ENCODE measurements around the gene MS4A3. TPM values are rescaled to one million over a fixed set of nuclear protein-coding genes. Genes with fewer than 3 reads are reported as not detected.
"Not testable (repeated sequence)": the region's sequence is repeated elsewhere in the genome, so short reads cannot be mapped to it uniquely, and the experiment has no call there.

MS4A3 gene
- total RNA-seq, 2 experiments from 2014 or later: not detected

DNA sequence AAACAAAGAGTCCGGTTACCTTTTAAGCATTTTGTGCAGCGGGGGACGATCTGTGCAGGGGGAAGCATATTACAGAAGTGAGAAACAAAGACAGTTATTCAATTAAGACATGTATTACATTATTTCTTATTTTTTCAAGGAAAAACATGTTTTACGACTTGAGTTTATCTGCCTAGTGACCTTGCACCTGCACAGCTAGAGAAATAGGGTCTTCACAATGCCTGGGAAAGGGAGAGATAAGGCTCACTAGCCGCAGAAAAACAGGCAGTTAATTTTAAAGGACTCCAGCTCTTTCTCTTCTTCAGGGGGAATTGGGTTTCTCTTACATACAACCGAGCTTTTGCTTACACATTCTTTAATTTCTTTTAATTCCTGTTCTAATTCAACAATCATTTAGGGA is 15.2 kb downstream of the MS4A3 start:
- CTCF ChIA-PET: not testable (repeated sequence)

GRCh38 chr11:60077216-60077817 is 20.9 kb downstream of the MS4A3 start:
- POLR2A ChIA-PET: no interaction called here
- no peak overlapping the region for H3K4me3 Mint-ChIP-seq
- H3K9me3 Mint-ChIP-seq: no peaks in the 10 kb centered on the region
- no peaks in the 10 kb centered on the region for H3K36me3 Mint-ChIP-seq (ENCODE audit: low read depth)
- no peak for DNase-seq
- no peak overlapping the region for H3K27ac Mint-ChIP-seq
- no peaks in the 10 kb centered on the region for H3K27me3 Mint-ChIP-seq
- no peaks in the 10 kb centered on the region for H3K4me1 Mint-ChIP-seq
- CTCF ChIA-PET: no interaction called here

More for the DNA sequence above, 15.2 kb downstream of the MS4A3 start:
- POLR2A ChIA-PET; H3K36me3 Mint-ChIP-seq (ENCODE audit: low read depth); H3K9me3 Mint-ChIP-seq; H3K4me3 Mint-ChIP-seq; H3K27ac Mint-ChIP-seq; H3K4me1 Mint-ChIP-seq; H3K27me3 Mint-ChIP-seq; DNase-seq: not testable (repeated sequence)

DNA sequence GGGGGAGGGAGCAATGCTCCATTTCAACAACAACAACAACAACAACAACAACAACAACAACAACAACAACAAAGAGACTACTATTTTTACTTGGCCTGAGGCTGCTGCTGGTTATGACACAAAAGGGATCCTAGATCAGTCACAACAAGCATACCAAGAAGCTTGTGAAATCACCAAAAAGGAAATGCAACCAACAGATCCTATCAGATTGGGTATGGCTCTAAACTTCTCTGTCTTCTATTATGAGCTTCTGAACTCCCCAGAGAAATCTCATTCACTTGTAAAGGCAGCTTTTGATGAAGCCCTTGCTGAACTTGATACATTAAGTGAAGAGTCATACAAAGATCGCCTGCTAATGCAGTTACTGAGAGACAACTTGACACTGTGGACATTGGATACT is 21.5 kb downstream of the MS4A3 start:
- H3K4me3 Mint-ChIP-seq: no peak overlapping the region
- H3K27ac Mint-ChIP-seq: no peak overlapping the region
- no peak for DNase-seq
- peaks cover 4% of the 10 kb centered on the region for H3K27me3 Mint-ChIP-seq
- H3K4me1 Mint-ChIP-seq: no peaks in the 10 kb centered on the region
- no peaks in the 10 kb centered on the region for H3K36me3 Mint-ChIP-seq (ENCODE audit: low read depth)
- ChIA-PET POLR2A (no interaction called here), CTCF (no interaction called here)
- no peaks in the 10 kb centered on the region for H3K9me3 Mint-ChIP-seq

GRCh38 chr11:60078745-60079144 is 22.3 kb downstream of the MS4A3 start:
- no peak for DNase-seq
- no peak overlapping the region for H3K4me3 Mint-ChIP-seq
- no peak overlapping the region for H3K27ac Mint-ChIP-seq
- POLR2A ChIA-PET: no interaction called here
- no peaks in the 10 kb centered on the region for H3K4me1 Mint-ChIP-seq
- CTCF ChIA-PET: no interaction called here
- peaks cover 4% of the 10 kb centered on the region for H3K27me3 Mint-ChIP-seq
- no peaks in the 10 kb centered on the region for H3K36me3 Mint-ChIP-seq (ENCODE audit: low read depth)
- no peaks in the 10 kb centered on the region for H3K9me3 Mint-ChIP-seq

DNA sequence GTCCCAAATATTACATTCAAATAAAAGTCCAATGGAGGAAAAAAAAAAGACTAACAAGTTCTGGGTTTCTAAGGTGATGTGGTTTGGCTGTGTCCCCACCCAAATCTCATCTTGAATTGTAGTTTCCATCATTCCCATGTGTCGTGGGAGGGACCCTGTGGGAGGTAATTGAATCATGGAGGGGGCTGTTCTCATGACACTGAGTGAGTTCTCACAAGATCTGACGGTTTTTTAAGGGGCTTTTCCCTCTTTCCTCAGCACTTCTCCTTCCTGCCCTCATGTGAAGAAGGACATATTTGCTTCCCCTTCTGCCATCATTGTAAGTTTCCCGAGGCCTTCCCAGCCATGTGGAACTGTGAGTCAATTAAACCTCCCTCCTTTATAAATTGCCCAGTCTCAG is 24.1 kb downstream of the MS4A3 start:
- no peaks in the 10 kb centered on the region for H3K9me3 Mint-ChIP-seq
- CTCF ChIA-PET: no interaction called here
- POLR2A ChIA-PET: no interaction called here
- peaks cover 4% of the 10 kb centered on the region for H3K27me3 Mint-ChIP-seq
- H3K4me1 Mint-ChIP-seq: no peaks in the 10 kb centered on the region
- no peak overlapping the region for H3K4me3 Mint-ChIP-seq
- no peaks in the 10 kb centered on the region for H3K36me3 Mint-ChIP-seq (ENCODE audit: low read depth)
- DNase-seq: no peak
- H3K27ac Mint-ChIP-seq: no peak overlapping the region

GRCh38 chr11:60084631-60085273 is 28.3 kb downstream of the MS4A3 start:
- DNase-seq: no peak
- Mint-ChIP-seq H3K27ac (no peak overlapping the region), H3K4me1 (no peaks in the 10 kb centered on the region), H3K4me3 (no peak overlapping the region), H3K27me3 (peaks cover 11% of the 10 kb centered on the region), H3K36me3 (ENCODE audit: low read depth) (no peaks in the 10 kb centered on the region), H3K9me3 (no peaks in the 10 kb centered on the region)
- ChIA-PET POLR2A (no interaction called here), CTCF (interaction anchor here (0.5 kb wide), 1 partner anchor 517 kb away, joined by 3 read pairs; no protein-coding TSS in a partner anchor)

- POLR2A ChIA-PET: no interaction called here
- H3K27me3 Mint-ChIP-seq: peaks cover 13% of the 10 kb centered on the region
- DNase-seq: no peak
- CTCF ChIA-PET: no interaction called here
- no peak overlapping the region for H3K27ac Mint-ChIP-seq
- H3K36me3 Mint-ChIP-seq (ENCODE audit: low read depth): no peaks in the 10 kb centered on the region
- no peaks in the 10 kb centered on the region for H3K9me3 Mint-ChIP-seq
- no peaks in the 10 kb centered on the region for H3K4me1 Mint-ChIP-seq
- no peak overlapping the region for H3K4me3 Mint-ChIP-seq
Observed at GRCh38 chr11:60085909-60086308, 29.4 kb downstream of the MS4A3 start.

DNA sequence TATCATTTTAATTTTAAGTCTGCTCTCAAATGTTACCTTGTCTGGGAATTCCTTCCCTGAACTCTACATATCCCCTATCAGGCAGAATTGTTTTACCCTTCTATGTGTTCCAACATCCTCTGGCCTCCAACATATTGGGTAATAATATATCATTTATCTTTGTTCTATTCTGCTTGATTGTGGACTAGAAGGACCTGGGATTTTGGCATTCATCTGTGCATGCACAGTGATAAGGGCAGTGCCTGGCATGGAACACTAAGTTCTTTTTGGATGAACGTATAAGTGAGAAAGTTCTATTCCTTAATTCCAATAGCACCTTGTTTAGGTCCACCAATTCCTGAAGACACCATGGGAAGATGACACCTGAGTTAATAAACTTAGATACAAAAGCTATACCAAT is 30.8 kb downstream of the MS4A3 start:
- Mint-ChIP-seq H3K27ac (no peak overlapping the region), H3K27me3 (peaks cover 13% of the 10 kb centered on the region), H3K9me3 (no peaks in the 10 kb centered on the region), H3K4me1 (no peaks in the 10 kb centered on the region), H3K4me3 (no peak overlapping the region), H3K36me3 (ENCODE audit: low read depth) (no peaks in the 10 kb centered on the region)
- no peak for DNase-seq
- ChIA-PET POLR2A (no interaction called here), CTCF (no interaction called here)

GRCh38 chr11:60088364-60088763 is 31.9 kb downstream of the MS4A3 start, which contains the start of gene MS4A2:
TSS of gene MS4A2 (plus strand) at chr11:60088664. CDS start at chr11:60088766, 102 bp downstream.
- H3K4me1 Mint-ChIP-seq: no peaks in the 10 kb centered on the region
- no peak for DNase-seq
- H3K27me3 Mint-ChIP-seq: peaks cover 9% of the 10 kb centered on the region
- ChIA-PET CTCF (no interaction called here), POLR2A (no interaction called here)
- H3K9me3 Mint-ChIP-seq: no peaks in the 10 kb centered on the region
- H3K4me3 Mint-ChIP-seq: no peak within 1 kb of the TSS
- H3K27ac Mint-ChIP-seq: no peak within 1 kb of the TSS
- H3K36me3 Mint-ChIP-seq (ENCODE audit: low read depth): no peaks in the 10 kb centered on the region

DNA sequence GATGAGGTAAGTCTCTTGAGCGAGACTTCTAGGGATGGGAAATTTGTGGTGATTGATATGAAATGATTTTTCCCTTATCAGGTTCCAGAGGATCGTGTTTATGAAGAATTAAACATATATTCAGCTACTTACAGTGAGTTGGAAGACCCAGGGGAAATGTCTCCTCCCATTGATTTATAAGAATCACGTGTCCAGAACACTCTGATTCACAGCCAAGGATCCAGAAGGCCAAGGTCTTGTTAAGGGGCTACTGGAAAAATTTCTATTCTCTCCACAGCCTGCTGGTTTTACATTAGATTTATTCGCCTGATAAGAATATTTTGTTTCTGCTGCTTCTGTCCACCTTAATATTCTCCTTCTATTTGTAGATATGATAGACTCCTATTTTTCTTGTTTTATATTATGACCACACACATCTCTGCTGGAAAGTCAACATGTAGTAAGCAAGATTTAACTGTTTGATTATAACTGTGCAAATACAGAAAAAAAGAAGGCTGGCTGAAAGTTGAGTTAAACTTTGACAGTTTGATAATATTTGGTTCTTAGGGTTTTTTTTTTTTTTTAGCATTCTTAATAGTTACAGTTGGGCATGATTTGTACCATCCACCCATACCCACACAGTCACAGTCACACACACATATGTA is 39.1 kb downstream of the MS4A3 start:
- Mint-ChIP-seq H3K36me3 (ENCODE audit: low read depth) (no peaks in the 10 kb centered on the region), H3K4me1 (no peaks in the 10 kb centered on the region), H3K27me3 (peaks cover 2% of the 10 kb centered on the region), H3K27ac (no peak overlapping the region), H3K9me3 (no peaks in the 10 kb centered on the region), H3K4me3 (no peak overlapping the region)
- no peak for DNase-seq
- CTCF ChIA-PET: no interaction called here
- POLR2A ChIA-PET: no interaction called here

GRCh38 chr11:60097189-60097588 is 40.7 kb downstream of the MS4A3 start:
- Mint-ChIP-seq H3K4me1 (no peaks in the 10 kb centered on the region), H3K27me3 (peaks cover 2% of the 10 kb centered on the region), H3K27ac (no peak overlapping the region), H3K9me3 (no peaks in the 10 kb centered on the region), H3K4me3 (no peak overlapping the region), H3K36me3 (ENCODE audit: low read depth) (no peaks in the 10 kb centered on the region)
- POLR2A ChIA-PET: no interaction called here
- DNase-seq: no peak
- CTCF ChIA-PET: no interaction called here

DNA sequence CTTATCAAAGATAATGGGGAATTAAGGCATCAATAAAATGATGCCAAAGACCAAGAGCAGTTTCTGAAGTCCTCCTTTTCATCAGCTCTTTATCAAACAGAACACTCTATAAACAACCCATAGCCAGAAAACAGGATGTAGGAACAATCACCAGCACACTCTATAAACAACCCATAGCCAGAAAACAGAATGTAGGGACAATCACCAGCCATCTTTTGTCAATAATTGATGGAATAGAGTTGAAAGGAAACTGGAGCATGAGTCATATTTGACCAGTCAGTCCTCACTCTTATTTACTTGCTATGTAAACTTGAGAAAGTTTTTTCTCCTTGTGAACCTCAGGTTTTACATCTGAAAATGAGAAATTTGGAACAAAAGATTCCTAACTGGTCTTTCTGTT is 42.0 kb downstream of the MS4A3 start:
- no peak overlapping the region for H3K4me3 Mint-ChIP-seq
- H3K36me3 Mint-ChIP-seq (ENCODE audit: low read depth): no peaks in the 10 kb centered on the region
- no peaks in the 10 kb centered on the region for H3K9me3 Mint-ChIP-seq
- H3K27ac Mint-ChIP-seq: no peak overlapping the region
- no peaks in the 10 kb centered on the region for H3K4me1 Mint-ChIP-seq
- CTCF ChIA-PET: no interaction called here
- POLR2A ChIA-PET: no interaction called here
- H3K27me3 Mint-ChIP-seq: peaks cover 2% of the 10 kb centered on the region
- no peak for DNase-seq

- Mint-ChIP-seq H3K36me3 (ENCODE audit: low read depth) (no peaks in the 10 kb centered on the region), H3K4me1 (no peaks in the 10 kb centered on the region), H3K4me3 (no peak overlapping the region), H3K27me3 (peaks cover 2% of the 10 kb centered on the region), H3K27ac (no peak overlapping the region), H3K9me3 (no peaks in the 10 kb centered on the region)
- ChIA-PET CTCF (no interaction called here), POLR2A (no interaction called here)
- DNase-seq: no peak
Observed at GRCh38 chr11:60100516-60100915, 44.1 kb downstream of the MS4A3 start.

DNA sequence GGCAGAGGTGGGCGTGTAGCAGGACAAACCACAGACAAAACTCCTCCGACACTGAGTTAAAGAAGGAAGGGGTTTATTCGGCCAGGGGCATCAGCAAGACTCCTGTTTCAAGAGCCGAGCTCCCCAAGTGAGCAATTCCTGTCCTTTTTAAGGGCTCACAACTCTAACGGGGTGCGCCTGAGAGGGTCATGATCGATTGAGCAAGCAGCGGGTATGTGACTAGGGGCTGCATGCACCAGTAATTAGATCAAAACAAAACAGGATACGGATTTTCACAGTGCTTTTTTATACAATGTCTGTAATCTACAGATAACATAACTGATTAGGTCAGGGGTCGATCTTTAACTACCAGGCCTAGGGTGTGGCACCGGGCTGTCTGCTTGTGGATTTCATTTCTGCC is 44.9 kb downstream of the MS4A3 start:
- H3K27ac Mint-ChIP-seq; POLR2A ChIA-PET; H3K36me3 Mint-ChIP-seq (ENCODE audit: low read depth); H3K4me1 Mint-ChIP-seq; CTCF ChIA-PET; H3K4me3 Mint-ChIP-seq; DNase-seq; H3K27me3 Mint-ChIP-seq; H3K9me3 Mint-ChIP-seq: not testable (repeated sequence)
